ENCODE measurements around the gene TTC23L. TPM values are rescaled to one million over a fixed set of nuclear protein-coding genes. Genes with fewer than 3 reads are reported as not detected.
"Not testable (repeated sequence)": the region's sequence is repeated elsewhere in the genome, so short reads cannot be mapped to it uniquely, and the experiment has no call there.

The TTC23L gene
- total and polyA plus RNA-seq, 7 donors, result 0.05 TPM; not detected in 6

GRCh38 chr5:34822956-34823715, 15.8 kb upstream of the TTC23L start:
- Histone ChIP-seq H3K27ac (no peak overlapping the region), H3K4me1 (no peaks in the 10 kb centered on the region), H3K4me3 (no peak overlapping the region), H3K27me3 (ENCODE audit: insufficient read depth in 3 of 3, low read length in 2 of 3) (no peaks in the 10 kb centered on the region), H3K36me3 (ENCODE audit: insufficient read depth in 1 of 2, low read depth in 1 of 2) (no peaks in the 10 kb centered on the region), H3K9me3 (no peaks in the 10 kb centered on the region)
- TF ChIP-seq CTCF (IDR thresholded peaks at IDR 0.05), result no peak
- ATAC-seq (no peak), DNase-seq (no peak)
- WGBS, 3 donors, result 90 to 96% (median 93%) methylated on average over 8 of the region's 8 CpGs
- intact Hi-C loops (cut with DNase I), result no loop called here

- 57 to 83% (median 68%) methylated on average over 6 of the region's 6 CpGs for WGBS, 3 donors
- TF ChIP-seq CTCF (IDR thresholded peaks at IDR 0.05), result no peak
- no peaks in the 10 kb centered on the region for H3K4me1 ChIP-seq
- peaks cover 0 to 5% of the 10 kb centered on the region in 2 donors for H3K36me3 ChIP-seq (ENCODE audit: insufficient read depth in 1 of 2, low read depth in 1 of 2)
- ATAC-seq (no peak), DNase-seq (no peak)
- H3K27me3 ChIP-seq (ENCODE audit: insufficient read depth in 3 of 3, low read length in 2 of 3), result no peaks in the 10 kb centered on the region
- no peak overlapping the region for H3K27ac ChIP-seq
- H3K9me3 ChIP-seq, result no peaks in the 10 kb centered on the region
- no peak overlapping the region for H3K4me3 ChIP-seq
- intact Hi-C loops (cut with DNase I), result no loop called here
Measured at GRCh38 chr5:34826347-34826746, 12.6 kb upstream of the TTC23L start.

- H3K9me3 ChIP-seq, result no peaks in the 10 kb centered on the region
- no peak overlapping the region for H3K27ac ChIP-seq
- peaks cover 0 to 5% of the 10 kb centered on the region in 2 donors for H3K36me3 ChIP-seq (ENCODE audit: insufficient read depth in 1 of 2, low read depth in 1 of 2)
- no peak for TF ChIP-seq CTCF (IDR thresholded peaks at IDR 0.05)
- H3K4me3 ChIP-seq, result no peak overlapping the region
- 94 to 97% (median 96%) methylated on average over 6 of the region's 6 CpGs for whole genome bisulfite sequencing, 3 donors
- no peaks in the 10 kb centered on the region for H3K4me1 ChIP-seq
- no peak for ATAC-seq
- DNase-seq, result no peak
- intact Hi-C loops (cut with DNase I), result no loop called here
- no peaks in the 10 kb centered on the region for H3K27me3 ChIP-seq (ENCODE audit: insufficient read depth in 3 of 3, low read length in 2 of 3)
Measured at GRCh38 chr5:34827588-34828506, 11.1 kb upstream of the TTC23L start.

GRCh38 chr5:34830827-34831226, 8.1 kb upstream of the TTC23L start:
- DNase-seq; H3K9me3 ChIP-seq; H3K4me3 ChIP-seq; intact Hi-C loops (cut with DNase I); H3K27ac ChIP-seq; H3K4me1 ChIP-seq; H3K36me3 ChIP-seq (ENCODE audit: insufficient read depth in 1 of 2, low read depth in 1 of 2); H3K27me3 ChIP-seq (ENCODE audit: insufficient read depth in 3 of 3, low read length in 2 of 3); ATAC-seq: not testable (repeated sequence)
- WGBS, 3 donors, result 75 to 89% (median 80%) methylated on average over 7 of the region's 7 CpGs

- ATAC-seq, result no peak
- Histone ChIP-seq H3K4me1 (no peaks in the 10 kb centered on the region), H3K4me3 (no peak overlapping the region), H3K27me3 (ENCODE audit: insufficient read depth in 3 of 3, low read length in 2 of 3) (no peaks in the 10 kb centered on the region), H3K36me3 (ENCODE audit: insufficient read depth in 1 of 2, low read depth in 1 of 2) (peaks cover 0 to 5% of the 10 kb centered on the region in 2 donors), H3K9me3 (no peaks in the 10 kb centered on the region), H3K27ac (no peak overlapping the region)
- intact Hi-C loops (cut with DNase I), result no loop called here
- DNase-seq, result no peak
- TF ChIP-seq CTCF (IDR thresholded peaks at IDR 0.05), result no peak
Measured at GRCh38 chr5:34831303-34831702, 7.7 kb upstream of the TTC23L start.
